Type B pancreatic cell (in vitro differentiated cells): ENCODE data around the gene ZNF831. TPM values are rescaled to one million over a fixed set of nuclear protein-coding genes. Genes with fewer than 3 reads are reported as not detected.

Source experiments
- DNase-seq: peaks from one replicate; pipeline ENCODE4 v3.0.0; 2021; ENCODE audit warnings: mixed read lengths; ENCODE audit not compliant: unreplicated experiment; ENCODE audit errors: extremely low spot score
- H3K27ac Mint-ChIP-seq: 2 replicates; pipeline ENCODE4 v1.8.0; 2021; ENCODE audit warnings: mild to moderate bottlenecking, mixed read lengths
- H3K27me3 Mint-ChIP-seq: 2 replicates; pipeline ENCODE4 v1.8.0; 2021; ENCODE audit warnings: mixed read lengths
- H3K36me3 Mint-ChIP-seq: 2 replicates; pipeline ENCODE4 v1.8.0; 2021; ENCODE audit warnings: mixed read lengths
- H3K4me1 Mint-ChIP-seq: one replicate; pipeline ENCODE4 v1.8.0; 2021; ENCODE audit warnings: mixed read lengths; ENCODE audit not compliant: unreplicated experiment
- H3K4me3 Mint-ChIP-seq: 2 replicates; pipeline ENCODE4 v1.8.0; 2021; ENCODE audit warnings: mild to moderate bottlenecking, mixed read lengths
- H3K9me3 Mint-ChIP-seq: 2 replicates; pipeline ENCODE4 v1.8.0; 2021; ENCODE audit warnings: mixed read lengths
- total RNA-seq: library from RNA; stranded (reverse); gene quantifications from 2 replicates; pipeline ENCODE4 v1.2.1, GENCODE V29; 2021; ENCODE audit warnings: low replicate concordance
- TF ChIP-seq, protein P1 (sequence below): fragments of 200-600 bp; sonication (generic); conservative IDR thresholded peaks from 2 replicates; pipeline ENCODE4 v1.5.0; 2021; ENCODE audit warnings: antibody characterized with exemption, mild to moderate bottlenecking

The ZNF831 gene
- total RNA-seq, 1 donor from 2014 or later: not detected

DNA sequence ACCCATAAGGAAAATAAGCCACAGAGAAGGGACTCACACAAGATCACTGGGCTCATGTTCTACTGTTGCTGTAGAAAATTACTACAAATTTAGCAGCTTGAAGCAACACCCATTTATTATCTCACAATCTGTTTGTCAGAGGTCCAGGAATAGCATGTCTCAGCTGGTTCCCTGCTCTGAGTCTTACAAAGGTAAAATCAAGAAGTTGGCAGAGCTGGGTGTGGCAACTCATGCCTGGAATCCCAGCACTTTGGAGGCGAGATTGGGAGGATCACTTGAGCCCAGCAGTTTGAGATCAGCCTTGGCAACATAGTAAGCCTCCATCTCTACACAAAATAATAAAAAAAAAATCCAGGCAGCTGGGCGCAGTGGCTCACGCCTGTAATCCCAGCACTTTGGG, 28.5 kb upstream of the ZNF831 start:
- no peaks in the 10 kb centered on the region for H3K4me1 Mint-ChIP-seq
- no peaks in the 10 kb centered on the region for H3K36me3 Mint-ChIP-seq
- no peak overlapping the region for H3K4me3 Mint-ChIP-seq
- H3K9me3 Mint-ChIP-seq: peaks cover 8% of the 10 kb centered on the region
- H3K27ac Mint-ChIP-seq: no peak overlapping the region
- DNase-seq: no peak
- H3K27me3 Mint-ChIP-seq: no peaks in the 10 kb centered on the region
- TF ChIP-seq, protein P1, sequence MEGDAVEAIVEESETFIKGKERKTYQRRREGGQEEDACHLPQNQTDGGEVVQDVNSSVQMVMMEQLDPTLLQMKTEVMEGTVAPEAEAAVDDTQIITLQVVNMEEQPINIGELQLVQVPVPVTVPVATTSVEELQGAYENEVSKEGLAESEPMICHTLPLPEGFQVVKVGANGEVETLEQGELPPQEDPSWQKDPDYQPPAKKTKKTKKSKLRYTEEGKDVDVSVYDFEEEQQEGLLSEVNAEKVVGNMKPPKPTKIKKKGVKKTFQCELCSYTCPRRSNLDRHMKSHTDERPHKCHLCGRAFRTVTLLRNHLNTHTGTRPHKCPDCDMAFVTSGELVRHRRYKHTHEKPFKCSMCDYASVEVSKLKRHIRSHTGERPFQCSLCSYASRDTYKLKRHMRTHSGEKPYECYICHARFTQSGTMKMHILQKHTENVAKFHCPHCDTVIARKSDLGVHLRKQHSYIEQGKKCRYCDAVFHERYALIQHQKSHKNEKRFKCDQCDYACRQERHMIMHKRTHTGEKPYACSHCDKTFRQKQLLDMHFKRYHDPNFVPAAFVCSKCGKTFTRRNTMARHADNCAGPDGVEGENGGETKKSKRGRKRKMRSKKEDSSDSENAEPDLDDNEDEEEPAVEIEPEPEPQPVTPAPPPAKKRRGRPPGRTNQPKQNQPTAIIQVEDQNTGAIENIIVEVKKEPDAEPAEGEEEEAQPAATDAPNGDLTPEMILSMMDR: no peak

DNA sequence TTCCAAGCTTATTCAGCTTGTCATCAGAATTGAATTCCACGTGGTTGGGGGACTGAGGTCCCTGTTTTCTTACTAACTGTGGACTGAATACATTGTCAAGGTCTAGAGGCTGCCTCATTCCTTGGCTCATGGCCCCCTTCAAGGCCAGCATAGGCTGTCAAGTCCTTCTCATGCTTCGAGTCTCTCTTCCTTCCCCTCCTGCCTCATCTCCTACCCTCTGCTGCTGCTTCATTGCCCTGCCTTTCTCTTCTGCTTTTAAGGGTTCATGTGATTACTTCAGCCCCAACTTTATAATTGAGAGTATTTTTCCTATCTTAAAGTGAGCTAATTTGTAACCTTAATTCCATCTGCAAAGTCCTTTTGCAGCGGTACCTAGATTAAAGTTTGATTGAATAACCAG, 27.6 kb upstream of the ZNF831 start:
- Mint-ChIP-seq H3K36me3 (no peaks in the 10 kb centered on the region), H3K4me1 (no peaks in the 10 kb centered on the region), H3K27ac (no peak overlapping the region), H3K4me3 (no peak overlapping the region), H3K27me3 (no peaks in the 10 kb centered on the region), H3K9me3 (peaks cover 8% of the 10 kb centered on the region)
- no peak for DNase-seq
- TF ChIP-seq, protein P1: no peak

DNA sequence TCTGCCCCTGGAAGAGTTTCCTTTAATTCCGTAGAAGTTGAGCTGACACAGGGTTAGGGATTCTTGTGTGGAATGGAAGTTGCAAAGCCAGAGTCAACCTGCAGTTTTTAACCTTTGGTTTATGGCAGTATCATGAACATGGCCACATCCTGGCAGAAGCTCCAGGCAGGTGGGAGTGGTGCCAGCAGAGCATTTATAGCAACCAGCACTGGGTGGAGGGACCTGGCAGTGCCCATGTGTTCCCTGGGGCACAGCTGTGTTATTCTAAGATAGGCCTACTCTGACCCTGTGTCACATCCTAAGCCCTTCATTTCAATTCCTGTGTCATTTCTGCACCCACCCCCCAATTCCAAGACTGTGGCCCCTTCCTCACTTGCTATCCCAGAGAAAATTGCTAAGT, 26.1 kb upstream of the ZNF831 start:
- H3K36me3 Mint-ChIP-seq: no peaks in the 10 kb centered on the region
- peaks cover 8% of the 10 kb centered on the region for H3K9me3 Mint-ChIP-seq
- H3K4me3 Mint-ChIP-seq: no peak overlapping the region
- no peaks in the 10 kb centered on the region for H3K27me3 Mint-ChIP-seq
- TF ChIP-seq, protein P1: no peak
- DNase-seq: no peak
- no peaks in the 10 kb centered on the region for H3K4me1 Mint-ChIP-seq
- no peak overlapping the region for H3K27ac Mint-ChIP-seq

DNA sequence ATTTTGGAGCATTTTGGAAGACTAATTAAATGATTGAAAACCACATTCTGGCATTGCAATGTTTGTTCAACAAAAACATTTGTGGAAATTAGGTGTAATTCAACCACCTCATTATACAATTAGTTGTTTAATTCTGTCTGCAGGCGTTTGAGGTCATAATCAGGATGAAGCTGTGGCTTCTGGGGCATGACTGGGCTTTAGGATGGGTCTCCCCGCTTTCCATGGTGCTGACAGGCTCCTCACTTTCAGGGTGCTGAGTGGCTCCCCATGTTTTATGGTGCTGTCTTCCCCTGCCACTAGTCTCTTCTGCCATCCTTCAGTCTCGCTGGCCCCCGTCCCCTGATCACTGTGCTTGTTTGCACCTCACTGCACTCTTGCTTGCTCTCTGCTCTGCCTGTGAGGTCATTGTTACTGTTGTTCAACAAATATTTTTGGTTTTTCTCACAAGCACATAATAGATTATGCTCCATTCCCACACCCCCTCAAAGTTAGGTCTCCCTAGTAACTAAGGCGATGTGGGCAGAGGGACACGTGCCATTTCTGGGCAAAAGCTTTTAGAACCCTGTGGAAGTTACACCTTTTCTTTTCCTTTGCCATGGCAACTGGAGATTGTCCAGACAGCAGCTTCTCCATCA, 25.4 kb upstream of the ZNF831 start:
- H3K36me3 Mint-ChIP-seq: no peaks in the 10 kb centered on the region
- TF ChIP-seq, protein P1: no peak
- no peak overlapping the region for H3K27ac Mint-ChIP-seq
- no peaks in the 10 kb centered on the region for H3K27me3 Mint-ChIP-seq
- H3K9me3 Mint-ChIP-seq: peaks cover 8% of the 10 kb centered on the region
- DNase-seq: no peak
- H3K4me1 Mint-ChIP-seq: no peaks in the 10 kb centered on the region
- no peak overlapping the region for H3K4me3 Mint-ChIP-seq

DNA sequence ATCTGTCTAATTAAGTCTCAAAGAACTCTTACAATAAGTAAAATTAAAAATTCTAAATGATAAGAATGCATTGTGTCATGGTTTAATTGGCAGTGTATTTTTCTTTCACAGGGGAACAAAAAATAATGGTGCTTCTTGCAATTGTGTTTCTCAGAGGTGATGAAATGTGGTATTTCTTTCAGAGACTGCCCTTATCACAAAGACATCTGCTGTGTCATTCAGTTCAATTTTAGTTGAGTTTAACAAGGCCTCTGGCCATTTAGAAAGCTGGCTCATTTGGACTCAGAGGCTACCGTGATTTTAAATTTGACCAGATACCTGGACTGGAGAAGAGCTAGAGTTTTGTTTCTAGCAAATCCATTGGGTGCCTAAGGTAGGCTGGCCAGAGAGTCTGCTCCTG, 23.6 kb upstream of the ZNF831 start:
- Mint-ChIP-seq H3K9me3 (peaks cover 8% of the 10 kb centered on the region), H3K27me3 (peaks cover under 1% of the 10 kb centered on the region), H3K36me3 (no peaks in the 10 kb centered on the region), H3K4me1 (peaks cover 5% of the 10 kb centered on the region), H3K27ac (no peak overlapping the region), H3K4me3 (no peak overlapping the region)
- TF ChIP-seq, protein P1: no peak
- no peak for DNase-seq
